ENCODE measurements around the gene ATG7. TPM values are rescaled to one million over a fixed set of nuclear protein-coding genes. Genes with fewer than 3 reads are reported as not detected.

ATG7 gene
- total and polyA plus RNA-seq, 4 donors, result 7.4 to 53.8 (median 15.6) TPM

DNA sequence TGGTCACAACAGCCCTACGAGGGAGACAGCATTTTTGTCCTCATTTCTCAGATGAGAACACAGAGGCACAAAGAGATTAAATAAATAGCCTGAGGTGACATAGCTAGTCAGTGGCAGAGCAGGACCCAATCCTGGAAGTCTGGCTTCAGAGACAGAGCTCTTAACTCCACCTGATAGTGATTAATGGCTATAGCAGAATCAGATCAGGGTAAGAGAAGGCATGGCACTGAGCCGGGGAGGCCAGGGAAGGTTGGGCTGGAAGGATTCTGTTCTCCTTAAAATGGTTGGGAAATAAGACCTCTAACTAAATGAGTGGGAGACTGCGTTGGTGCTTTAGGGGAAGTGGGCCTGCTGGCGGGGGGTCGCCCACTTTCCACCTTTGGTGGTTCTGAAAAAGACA lies 267.0 kb downstream of the ATG7 start (continued):
- no peak for TF ChIP-seq FOXA1 (IDR thresholded peaks at IDR 0.05)
- TF ChIP-seq, protein P1, sequence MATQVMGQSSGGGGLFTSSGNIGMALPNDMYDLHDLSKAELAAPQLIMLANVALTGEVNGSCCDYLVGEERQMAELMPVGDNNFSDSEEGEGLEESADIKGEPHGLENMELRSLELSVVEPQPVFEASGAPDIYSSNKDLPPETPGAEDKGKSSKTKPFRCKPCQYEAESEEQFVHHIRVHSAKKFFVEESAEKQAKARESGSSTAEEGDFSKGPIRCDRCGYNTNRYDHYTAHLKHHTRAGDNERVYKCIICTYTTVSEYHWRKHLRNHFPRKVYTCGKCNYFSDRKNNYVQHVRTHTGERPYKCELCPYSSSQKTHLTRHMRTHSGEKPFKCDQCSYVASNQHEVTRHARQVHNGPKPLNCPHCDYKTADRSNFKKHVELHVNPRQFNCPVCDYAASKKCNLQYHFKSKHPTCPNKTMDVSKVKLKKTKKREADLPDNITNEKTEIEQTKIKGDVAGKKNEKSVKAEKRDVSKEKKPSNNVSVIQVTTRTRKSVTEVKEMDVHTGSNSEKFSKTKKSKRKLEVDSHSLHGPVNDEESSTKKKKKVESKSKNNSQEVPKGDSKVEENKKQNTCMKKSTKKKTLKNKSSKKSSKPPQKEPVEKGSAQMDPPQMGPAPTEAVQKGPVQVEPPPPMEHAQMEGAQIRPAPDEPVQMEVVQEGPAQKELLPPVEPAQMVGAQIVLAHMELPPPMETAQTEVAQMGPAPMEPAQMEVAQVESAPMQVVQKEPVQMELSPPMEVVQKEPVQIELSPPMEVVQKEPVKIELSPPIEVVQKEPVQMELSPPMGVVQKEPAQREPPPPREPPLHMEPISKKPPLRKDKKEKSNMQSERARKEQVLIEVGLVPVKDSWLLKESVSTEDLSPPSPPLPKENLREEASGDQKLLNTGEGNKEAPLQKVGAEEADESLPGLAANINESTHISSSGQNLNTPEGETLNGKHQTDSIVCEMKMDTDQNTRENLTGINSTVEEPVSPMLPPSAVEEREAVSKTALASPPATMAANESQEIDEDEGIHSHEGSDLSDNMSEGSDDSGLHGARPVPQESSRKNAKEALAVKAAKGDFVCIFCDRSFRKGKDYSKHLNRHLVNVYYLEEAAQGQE (IDR thresholded peaks at IDR 0.05), result no peak

DNA sequence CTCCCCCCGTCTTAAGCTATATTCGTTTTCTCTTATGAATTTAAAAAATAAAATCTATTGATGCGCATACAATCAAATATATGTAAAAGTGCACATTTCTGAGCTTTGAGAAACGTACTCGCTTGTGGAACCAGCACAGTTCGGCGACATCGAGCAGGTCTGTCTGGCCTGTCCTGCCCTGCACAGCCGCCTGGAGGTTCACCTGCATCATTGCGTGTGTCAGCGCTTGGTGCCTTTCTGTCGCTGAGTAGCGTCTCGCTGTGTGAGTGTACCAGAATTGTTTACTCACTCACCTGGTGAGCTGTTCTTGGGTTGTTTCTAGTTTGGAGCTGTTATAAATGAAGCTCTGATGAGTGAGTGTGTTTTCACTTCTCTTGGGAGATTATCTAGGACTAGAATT lies 267.5 kb downstream of the ATG7 start:
- H3K4me3 ChIP-seq (ENCODE audit: low read depth in 1 of 3, low read length in 3 of 3), result no peak overlapping the region
- H3K4me1 ChIP-seq (ENCODE audit: control insufficient read depth in 4 of 4, insufficient read depth in 4 of 4, low read length in 3 of 4), result no peaks in the 10 kb centered on the region
- no peaks in the 10 kb centered on the region for H3K36me3 ChIP-seq (ENCODE audit: control insufficient read depth in 4 of 4, insufficient read depth in 3 of 4, low read depth in 1 of 4, low read length in 3 of 4)
- no peak overlapping the region for H3K9ac ChIP-seq (ENCODE audit: low read depth in 1 of 2, low read length in 2 of 2)
- no peak for TF ChIP-seq FOXA1 (IDR thresholded peaks at IDR 0.05)
- no peaks in the 10 kb centered on the region for H3K27me3 ChIP-seq (ENCODE audit: control insufficient read depth in 4 of 4, insufficient read depth in 4 of 4, low read length in 3 of 4)
- H3K27ac ChIP-seq (ENCODE audit: low read depth in 1 of 2, low read length in 2 of 2), result no peak overlapping the region
- no peaks in the 10 kb centered on the region for H3K9me3 ChIP-seq (ENCODE audit: control insufficient read depth in 4 of 4, low read length in 3 of 4)
- WGBS, result 96% methylated on average over 14 of the region's 14 CpGs
- no peak for DNase-seq (ENCODE audit: low spot score)

DNA sequence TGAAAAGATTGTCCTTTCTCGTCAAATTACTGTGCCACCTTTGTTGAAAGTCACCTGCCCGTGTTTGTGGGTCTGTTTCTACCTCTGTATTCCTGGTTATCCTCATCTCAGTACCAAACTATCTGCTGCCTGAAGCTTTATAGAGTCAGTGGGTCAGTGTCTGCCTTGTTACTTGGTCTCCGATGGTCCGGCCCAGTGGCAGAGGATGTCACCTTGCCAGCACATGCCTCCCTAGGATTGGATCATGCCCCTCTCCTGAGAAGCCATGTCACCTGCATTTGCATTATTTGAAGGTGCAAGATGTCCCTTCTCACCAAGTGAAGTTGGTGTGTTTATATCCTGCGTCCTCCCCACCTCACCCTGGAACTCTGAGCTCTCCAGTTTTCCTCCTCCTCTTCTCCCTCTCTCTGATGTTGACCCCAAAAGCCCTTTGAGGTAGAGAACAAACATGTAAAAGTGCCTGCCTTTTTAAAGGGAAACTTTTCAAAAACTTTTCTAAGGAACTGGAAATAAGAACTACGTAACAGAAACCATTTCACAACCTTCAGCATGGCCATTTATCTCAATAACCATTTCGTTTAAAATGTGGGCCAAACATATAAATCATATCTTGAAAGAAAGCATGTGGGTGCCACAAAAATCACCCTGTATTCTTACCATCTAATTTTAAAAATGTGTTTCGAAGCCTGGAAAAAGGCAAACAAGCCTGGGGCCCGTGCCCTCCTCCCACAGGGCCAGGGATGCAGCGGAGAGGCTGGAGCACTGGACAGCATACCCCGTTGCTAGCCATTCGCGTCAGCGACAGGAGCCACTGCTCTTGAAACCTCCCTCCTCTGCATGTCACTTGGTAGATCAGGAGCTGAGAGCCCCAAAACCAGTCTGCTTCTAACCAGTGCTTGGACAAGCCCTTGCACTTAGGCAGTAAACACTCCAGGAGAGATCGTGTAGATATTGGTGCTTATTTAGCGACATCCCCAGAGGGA lies 269.4 kb downstream of the ATG7 start:
- Histone ChIP-seq H3K27me3 (ENCODE audit: control insufficient read depth in 4 of 4, insufficient read depth in 4 of 4, low read length in 3 of 4) (no peaks in the 10 kb centered on the region), H3K4me3 (ENCODE audit: low read depth in 1 of 3, low read length in 3 of 3) (no peak overlapping the region), H3K9me3 (ENCODE audit: control insufficient read depth in 4 of 4, low read length in 3 of 4) (no peaks in the 10 kb centered on the region), H3K36me3 (ENCODE audit: control insufficient read depth in 4 of 4, insufficient read depth in 3 of 4, low read depth in 1 of 4, low read length in 3 of 4) (no peaks in the 10 kb centered on the region), H3K27ac (ENCODE audit: low read depth in 1 of 2, low read length in 2 of 2) (no peak overlapping the region), H3K4me1 (ENCODE audit: control insufficient read depth in 4 of 4, insufficient read depth in 4 of 4, low read length in 3 of 4) (no peaks in the 10 kb centered on the region), H3K9ac (ENCODE audit: low read depth in 1 of 2, low read length in 2 of 2) (no peak overlapping the region)
- no peak for DNase-seq (ENCODE audit: low spot score)
- TF ChIP-seq, protein P2, sequence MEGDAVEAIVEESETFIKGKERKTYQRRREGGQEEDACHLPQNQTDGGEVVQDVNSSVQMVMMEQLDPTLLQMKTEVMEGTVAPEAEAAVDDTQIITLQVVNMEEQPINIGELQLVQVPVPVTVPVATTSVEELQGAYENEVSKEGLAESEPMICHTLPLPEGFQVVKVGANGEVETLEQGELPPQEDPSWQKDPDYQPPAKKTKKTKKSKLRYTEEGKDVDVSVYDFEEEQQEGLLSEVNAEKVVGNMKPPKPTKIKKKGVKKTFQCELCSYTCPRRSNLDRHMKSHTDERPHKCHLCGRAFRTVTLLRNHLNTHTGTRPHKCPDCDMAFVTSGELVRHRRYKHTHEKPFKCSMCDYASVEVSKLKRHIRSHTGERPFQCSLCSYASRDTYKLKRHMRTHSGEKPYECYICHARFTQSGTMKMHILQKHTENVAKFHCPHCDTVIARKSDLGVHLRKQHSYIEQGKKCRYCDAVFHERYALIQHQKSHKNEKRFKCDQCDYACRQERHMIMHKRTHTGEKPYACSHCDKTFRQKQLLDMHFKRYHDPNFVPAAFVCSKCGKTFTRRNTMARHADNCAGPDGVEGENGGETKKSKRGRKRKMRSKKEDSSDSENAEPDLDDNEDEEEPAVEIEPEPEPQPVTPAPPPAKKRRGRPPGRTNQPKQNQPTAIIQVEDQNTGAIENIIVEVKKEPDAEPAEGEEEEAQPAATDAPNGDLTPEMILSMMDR (IDR thresholded peaks at IDR 0.05; ENCODE audit: low read depth, low read length, missing input control), result no peak
- TF ChIP-seq FOXA2 (IDR thresholded peaks at IDR 0.05), result no peak
- TF ChIP-seq YY1 (IDR thresholded peaks at IDR 0.05), result no peak
- no peak for TF ChIP-seq FOXA1 (IDR thresholded peaks at IDR 0.05)
- TF ChIP-seq JUND (IDR thresholded peaks at IDR 0.05), result no peak
- no peak for TF ChIP-seq RAD21 (IDR thresholded peaks at IDR 0.05)
- TF ChIP-seq EGR1 (IDR thresholded peaks at IDR 0.05; ENCODE audit: low read depth in 2 of 2), result no peak
- TF ChIP-seq TAF1 (conservative IDR thresholded peaks at IDR 0.05), result no peak
- no peak for TF ChIP-seq HNF4G (IDR thresholded peaks at IDR 0.05)
- TF ChIP-seq NR2F2 (IDR thresholded peaks at IDR 0.05), result no peak
- 94% methylated on average over 16 of the region's 16 CpGs for WGBS
